Measurements from ENCODE around the gene ITIH4.

DNA sequence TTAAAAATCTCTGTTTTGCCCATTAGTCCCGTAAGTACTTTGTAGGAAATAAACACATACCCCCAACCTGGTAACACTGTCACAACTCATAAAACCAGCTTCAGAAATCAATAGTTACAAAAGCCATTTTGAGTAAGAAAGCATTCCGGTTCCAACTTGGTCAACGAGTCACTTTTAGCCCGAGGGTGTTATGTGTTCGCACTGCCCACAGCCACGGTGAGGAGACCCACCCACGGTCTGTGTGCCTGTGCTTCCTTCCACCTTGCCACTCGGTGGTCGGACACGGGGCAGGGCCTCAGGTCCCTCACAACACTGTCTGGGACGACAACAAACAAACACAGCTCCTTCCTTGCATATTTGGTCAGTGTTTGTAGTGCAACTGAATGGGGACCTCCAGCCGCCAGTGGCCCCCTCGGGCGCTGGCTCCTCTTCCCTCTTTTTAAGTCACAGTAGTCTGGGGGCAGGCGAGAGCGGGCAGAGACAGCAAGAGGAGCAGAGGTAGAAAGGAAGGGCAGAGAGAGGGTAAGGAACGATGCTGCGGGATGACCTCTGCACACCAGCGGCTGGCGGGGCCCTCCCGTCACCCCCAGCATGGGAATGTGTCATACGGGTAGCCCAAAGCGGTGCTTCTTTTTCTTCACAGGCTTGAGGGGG lies 9.5 kb upstream of the ITIH4 start:
- TF ChIP-seq, protein P1, sequence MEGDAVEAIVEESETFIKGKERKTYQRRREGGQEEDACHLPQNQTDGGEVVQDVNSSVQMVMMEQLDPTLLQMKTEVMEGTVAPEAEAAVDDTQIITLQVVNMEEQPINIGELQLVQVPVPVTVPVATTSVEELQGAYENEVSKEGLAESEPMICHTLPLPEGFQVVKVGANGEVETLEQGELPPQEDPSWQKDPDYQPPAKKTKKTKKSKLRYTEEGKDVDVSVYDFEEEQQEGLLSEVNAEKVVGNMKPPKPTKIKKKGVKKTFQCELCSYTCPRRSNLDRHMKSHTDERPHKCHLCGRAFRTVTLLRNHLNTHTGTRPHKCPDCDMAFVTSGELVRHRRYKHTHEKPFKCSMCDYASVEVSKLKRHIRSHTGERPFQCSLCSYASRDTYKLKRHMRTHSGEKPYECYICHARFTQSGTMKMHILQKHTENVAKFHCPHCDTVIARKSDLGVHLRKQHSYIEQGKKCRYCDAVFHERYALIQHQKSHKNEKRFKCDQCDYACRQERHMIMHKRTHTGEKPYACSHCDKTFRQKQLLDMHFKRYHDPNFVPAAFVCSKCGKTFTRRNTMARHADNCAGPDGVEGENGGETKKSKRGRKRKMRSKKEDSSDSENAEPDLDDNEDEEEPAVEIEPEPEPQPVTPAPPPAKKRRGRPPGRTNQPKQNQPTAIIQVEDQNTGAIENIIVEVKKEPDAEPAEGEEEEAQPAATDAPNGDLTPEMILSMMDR (IDR thresholded peaks at IDR 0.05) = no peak
- TF ChIP-seq POLR2A (IDR thresholded peaks at IDR 0.05) = no peak

Measured in heart left ventricle (tissue), 13 donors.